HG02885 (cell line): Measurements from ENCODE around the gene ANKH.

ENCODE experiments used
- ATAC-seq: cut with Tn5 transposase; IDR thresholded peaks from one replicate; pipeline ENCODE4 v1.9.1; 2021; ENCODE audit warnings: mild to moderate bottlenecking; ENCODE audit not compliant: unreplicated experiment, poor library complexity

ANKH gene

DNA sequence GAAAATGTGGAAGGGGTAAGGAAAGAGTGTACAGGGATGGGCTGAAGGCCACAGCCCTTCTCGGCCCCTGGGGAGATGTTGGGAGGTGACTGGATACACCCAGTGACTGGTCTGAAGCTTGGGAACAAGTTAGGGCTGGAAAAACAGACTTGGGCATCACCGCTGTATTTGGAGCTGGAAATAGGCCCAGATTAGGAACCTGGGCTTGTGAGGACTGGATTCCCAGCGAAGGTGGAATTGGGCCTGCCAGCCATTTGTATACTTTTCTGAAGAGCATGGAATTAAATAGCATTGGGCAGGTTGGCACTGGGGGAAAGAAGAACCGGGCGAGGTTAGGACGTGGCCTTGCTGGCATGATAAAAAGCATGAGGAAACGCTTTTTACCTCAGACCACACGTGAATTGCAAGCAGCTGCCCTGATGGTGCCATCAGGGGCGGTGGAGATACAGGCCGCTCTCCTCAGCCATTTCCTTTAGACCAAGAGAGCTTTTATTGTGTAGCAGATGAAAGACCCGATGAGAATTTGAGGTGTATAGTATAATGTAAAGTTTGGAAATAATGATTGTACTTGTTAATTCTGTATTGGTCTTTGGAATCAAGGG, 169.2 kb downstream of the ANKH start:
- ATAC-seq = no peak

DNA sequence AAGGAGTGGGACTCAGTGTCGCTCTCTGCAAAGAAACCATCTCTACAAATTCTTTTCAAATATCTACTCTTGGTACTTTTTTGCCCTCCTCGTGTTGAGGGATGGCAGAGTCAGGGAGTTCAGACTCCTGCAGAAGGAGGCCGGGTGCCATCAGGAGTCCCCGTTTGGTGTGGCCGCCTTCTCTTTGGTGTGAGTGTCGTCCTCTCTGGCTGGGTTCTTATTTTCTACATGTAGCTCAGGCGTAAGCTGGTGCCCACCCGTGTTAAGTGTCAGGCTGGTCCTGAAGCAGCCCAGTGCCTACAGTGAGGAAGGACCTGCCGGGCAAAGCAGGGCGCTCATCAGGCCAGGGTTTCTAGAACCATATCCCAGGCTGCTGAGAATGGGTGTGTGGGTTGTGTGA, 170.0 kb downstream of the ANKH start:
- ATAC-seq = no peak

DNA sequence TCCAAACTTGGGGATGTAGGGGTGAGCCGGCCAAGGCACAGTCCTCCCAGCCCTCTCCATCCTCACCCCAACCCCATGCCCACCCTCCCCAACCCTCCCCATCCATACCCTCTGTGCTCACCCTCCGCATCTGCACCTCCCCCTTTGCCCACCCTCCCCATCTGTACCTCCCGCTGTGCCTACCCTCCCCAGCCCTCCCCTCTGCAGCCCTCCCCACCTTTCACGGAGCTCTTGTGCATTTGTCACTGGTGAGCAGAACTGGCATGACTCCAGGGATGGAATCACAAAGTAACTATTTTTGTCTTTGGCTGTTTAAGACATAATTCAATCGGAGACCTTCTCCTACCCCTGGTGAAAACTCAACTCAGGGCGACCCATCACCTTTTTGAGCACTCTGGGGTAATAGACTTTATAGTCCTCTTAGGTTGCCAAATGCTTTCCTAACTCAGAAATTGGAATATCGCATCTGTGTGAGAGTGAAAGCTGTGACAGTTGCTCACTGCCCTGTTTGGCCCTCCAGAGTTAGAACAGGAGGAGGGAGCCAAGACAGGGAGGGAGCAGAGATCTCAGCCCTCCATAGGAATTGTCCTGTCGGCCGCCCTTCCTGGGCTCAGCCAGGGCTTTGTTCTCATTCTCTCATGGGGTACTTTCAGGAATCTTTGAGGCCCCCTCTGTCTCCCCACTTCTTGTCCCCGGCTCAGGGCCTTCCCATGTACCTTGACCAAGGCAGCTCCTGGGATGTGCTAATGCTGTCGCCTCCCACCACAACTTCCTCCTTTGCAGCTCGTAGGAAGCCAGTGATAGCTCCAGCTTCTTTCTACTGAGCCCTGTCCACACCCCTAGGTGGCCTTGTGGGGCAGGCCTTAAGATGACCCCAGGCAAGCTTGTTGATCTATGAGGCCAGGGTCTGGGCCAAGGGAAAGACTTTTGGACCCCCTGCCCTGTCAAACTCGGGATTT, 170.8 kb downstream of the ANKH start:
- ATAC-seq = no peak

DNA sequence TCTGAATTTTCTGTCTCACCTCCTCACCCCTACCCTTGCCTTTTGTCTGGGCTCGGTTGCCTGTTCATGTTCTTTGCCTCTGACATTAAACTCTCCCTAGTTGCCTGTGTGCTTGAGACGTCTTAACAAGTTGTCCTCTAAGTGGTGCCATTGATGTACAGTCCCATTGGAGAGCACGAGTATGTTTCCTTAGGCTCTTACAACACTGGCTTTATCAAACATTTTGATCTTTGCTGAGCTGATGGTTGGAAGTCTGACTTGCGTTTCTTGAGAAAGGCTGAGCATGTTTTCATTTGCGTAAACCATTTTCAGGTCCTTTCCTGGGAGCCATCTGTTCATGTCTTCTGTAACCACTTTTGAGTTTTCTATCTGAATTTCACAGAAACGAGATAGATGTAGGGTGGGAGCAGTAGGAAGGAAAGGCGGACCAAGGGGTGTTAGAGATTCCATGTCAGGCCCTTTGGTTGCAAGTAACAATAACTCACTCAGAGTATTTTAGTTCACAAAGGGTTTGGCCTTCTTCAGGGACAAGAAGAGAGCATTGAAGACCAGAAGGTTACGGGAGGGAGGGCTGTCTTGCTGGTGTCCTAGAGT, 171.7 kb downstream of the ANKH start:
- no peak for ATAC-seq

DNA sequence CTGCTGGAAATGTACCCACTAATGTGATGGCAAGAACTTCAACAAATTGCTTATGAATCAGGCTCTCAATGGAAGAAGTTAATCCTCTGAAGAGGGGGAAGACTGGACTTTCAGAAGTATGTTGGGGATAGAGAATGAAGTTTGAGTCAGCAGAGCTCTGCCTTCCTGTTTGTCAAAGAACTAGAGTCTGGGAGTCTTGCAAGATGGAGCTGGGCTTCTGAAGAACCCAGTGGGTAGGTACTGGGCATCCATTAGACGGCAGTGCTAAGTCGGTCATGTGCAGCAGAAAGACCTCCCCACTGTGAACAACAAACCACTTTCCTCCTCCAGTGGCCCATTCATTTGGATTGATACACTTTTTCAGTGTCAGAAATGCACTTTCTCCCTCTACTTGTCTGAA, 172.4 kb downstream of the ANKH start:
- ATAC-seq = no peak

DNA sequence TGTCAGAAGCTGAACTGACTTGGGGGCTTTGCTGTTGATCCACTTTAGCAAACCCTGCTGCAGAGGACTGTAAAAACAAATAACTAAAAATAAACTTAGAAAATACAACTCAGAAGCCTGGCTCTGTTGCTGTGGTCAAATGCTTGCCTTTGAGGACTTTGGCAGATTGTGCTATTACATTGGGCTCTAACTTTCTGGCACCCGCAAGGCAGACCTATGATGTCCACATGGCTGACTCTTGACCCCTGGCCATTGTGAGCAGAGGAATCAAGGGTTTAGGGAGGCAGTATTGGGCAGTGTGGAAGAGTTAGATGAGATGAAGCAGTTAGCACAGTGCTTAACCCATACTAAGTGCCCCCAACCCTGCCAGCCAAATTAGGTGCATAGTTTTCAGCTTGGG, 173.1 kb downstream of the ANKH start:
- ATAC-seq = no peak

DNA sequence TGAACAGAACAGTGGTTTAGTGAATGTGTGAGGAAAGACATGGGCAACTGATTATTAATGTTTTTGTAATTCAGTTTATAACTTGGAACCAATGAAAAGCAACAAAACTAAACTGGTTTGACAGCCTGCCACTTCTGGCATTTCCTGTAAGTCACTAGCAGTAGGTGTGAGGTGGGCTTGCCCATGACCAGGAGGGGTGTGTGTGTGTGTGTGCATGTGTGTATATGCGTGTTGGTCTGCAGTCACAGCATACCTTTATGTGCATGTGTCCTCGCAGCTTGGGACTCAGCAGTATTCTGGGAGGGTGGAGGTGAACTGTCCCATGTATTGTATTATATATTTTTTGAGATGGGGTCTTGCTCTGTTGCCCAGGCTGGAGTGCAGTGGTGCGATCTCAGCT, 174.7 kb downstream of the ANKH start:
- ATAC-seq = no peak

DNA sequence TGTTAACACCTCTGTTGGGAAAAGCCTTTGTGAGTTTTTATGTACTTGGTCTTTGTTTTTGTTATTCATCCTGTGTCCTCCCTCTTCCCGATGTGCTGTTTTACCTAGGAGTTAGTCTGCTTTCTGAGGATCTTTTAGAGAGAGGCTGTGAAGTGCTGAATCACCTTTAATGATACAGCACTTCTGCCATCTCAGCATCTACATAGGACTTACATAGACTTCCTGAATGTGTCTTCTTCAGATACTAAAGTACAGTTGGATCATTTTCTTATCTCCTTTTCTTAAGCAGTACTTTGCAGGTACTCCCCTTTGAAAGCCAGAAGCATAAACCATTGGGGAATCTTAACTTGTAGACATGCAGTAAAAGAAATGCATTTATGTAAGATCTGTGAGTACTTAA, 175.5 kb downstream of the ANKH start:
- no peak for ATAC-seq

DNA sequence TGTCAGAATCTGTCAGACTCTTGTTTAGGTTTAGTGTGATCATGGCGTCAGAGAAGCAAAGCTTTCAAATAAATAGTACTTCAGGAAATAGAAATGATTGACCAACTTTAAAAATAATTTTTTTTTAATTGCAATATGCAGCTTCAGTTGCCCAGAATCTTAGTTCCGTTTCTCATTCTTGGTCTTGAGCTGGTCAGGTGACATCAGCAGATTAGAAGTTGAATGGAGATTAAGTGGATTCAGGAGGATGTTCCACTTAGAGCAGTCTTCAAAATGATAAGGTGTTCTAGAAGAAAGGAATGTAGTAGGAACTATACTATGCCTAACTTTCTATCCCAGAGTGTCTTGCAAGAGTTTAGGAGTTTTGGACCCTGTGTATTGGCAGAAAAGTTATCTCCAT, 176.4 kb downstream of the ANKH start:
- ATAC-seq = no peak

DNA sequence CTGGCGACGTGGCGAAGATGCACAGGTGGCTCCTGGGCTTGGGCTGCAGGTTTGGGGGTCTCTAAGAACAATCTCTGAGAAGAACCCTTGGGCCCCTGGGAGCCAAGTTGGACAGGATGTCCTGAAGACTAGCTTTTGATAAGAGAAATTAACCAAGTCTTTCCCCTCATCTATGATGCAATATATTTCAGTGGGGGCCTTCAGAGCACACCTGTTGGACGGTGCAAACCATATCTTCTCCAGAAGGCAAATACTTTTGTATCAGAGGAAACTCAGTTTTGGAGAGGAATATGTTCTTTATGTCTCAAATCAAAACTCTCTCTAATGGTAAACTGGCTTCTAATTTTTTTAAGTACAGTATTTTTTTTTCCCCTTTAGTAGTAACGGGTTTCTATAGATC, 178.5 kb downstream of the ANKH start:
- no peak for ATAC-seq

DNA sequence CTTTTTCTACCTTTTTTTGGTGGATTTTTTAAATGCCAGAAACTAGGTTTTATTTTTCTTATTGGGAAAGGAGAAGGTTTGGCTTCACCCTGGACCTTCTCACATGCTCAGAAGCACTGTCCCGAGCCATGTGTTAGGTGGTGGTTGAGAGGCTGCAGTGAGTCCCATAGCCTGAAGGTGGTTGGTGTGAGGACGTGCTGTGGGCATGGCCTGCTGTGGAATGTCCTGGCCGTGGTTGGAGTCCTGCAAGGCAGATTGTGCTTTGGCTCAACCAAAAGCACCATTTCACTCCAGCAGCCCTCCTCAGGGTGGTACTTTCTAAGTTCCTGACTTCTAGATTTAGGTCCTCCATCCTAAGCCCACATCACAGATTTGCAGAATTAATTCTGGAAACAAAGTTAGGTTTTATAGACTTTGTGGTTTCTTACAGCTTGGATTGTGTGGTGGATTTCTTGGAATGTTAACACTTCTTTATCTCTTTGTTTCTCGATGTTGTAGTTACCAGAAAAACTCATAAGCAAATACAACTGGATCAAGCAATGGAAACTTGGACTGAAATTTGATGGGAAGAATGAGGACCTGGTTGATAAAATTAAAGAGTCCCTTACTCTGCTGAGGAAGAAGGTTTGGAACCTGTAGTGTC, 184.4 kb downstream of the ANKH start:
- ATAC-seq = no peak

DNA sequence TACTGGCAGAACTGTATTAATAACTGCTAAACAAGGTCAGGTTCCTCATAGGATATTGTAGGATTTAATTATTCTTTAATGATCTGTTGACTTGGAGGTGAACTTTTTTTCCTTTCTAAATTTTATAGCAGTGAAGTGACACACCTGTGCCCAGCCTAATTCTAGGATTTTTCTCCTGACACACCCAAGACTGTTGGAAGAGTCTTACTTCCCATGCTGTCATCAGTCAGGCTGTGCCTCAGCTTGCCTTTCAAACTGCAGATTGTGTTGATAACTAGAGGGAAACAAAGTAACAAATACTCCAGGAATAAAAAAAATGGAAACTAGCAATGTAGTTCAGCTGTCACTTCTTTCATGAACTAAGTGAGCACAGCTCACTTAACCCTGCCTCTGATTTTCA, 185.1 kb downstream of the ANKH start:
- ATAC-seq = no peak

DNA sequence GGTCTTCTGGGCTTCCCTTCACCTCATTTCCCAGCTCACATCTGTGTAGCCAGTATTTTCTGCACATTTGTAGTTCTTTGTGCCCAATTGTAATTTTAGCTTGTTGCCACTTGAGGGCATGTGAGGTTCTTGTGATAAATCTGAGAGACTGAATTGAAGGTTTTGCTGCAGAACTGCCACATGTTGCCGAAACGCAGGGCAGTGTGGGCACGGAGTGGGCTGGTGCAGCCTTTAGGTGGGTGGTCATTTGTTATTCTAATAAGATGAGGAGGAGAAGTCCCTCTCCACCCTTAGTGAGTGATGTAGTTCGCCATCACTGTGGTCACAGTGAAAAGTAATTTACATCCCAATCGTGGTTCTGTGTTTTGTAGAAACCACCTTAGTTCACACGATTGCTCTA, 185.8 kb downstream of the ANKH start:
- ATAC-seq = peak; percentile 91

DNA sequence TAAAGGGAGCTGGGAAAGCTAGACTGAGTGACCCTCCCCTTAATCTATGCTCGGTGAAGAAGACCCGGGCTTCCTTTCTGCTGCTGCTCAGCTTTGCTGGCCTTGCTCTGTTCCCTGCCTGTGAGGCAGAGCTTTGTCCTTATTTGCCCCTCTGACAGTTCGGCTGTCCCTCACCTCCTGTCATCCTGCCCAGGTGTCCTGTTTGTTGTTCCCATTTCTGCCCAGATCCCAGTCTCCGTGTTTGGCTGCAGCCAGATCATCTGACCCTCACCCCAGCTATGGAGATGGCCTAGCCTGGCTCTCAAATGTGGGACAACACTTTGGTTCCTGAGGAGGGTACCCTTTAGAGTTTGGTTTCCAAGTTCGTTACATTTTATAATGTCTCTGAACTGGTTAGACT, 186.8 kb downstream of the ANKH start:
- ATAC-seq = no peak

DNA sequence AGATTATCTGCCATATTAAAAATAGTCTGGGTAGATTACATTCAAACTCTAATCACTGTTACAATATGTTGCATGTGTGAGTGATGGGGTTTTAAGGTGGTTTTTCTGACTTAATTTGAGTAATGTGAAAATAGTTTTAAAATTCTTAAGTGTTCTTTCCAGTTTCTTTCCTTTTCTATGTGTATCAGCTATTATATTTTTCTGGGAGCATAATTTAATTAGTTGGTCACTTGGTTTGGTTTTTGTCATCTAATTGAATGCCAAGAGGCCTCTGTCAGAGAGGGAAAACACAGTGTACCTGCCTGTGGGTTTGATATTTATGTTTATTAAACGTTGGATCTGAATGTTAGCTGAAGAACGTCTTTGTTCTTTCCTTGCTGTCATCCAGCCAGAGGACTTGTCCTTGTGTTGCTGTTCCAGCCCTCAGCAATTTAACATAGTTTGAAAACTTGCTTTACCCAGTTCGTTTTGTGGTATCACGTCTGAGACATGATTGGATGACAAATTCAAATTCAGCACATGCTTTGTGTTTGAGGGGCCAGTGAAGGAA, 187.6 kb downstream of the ANKH start:
- ATAC-seq = no peak

DNA sequence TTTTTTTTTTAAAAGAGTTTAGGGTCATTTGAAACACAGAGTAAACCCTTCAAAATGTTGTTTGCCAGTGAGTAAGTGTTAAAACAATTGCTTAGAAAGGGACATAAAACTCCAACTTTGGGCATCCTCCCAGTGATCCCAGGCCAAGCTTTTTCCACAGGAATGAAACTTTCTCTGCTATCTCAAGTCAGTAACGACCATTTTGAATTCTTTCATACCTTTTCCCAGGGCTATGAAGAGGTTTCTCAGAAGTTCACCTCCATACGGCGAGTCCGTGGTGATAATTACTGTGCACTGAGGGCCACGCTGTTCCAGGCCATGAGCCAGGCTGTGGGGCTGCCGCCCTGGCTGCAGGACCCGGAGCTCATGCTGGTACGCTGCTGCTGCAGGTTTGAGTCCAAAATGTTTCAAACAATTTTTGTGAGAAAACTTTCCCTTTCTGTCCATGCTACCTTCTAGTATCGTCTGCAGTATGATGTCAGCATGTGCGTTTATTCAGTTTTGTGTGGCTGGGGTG, 190.3 kb downstream of the ANKH start:
- no peak for ATAC-seq

DNA sequence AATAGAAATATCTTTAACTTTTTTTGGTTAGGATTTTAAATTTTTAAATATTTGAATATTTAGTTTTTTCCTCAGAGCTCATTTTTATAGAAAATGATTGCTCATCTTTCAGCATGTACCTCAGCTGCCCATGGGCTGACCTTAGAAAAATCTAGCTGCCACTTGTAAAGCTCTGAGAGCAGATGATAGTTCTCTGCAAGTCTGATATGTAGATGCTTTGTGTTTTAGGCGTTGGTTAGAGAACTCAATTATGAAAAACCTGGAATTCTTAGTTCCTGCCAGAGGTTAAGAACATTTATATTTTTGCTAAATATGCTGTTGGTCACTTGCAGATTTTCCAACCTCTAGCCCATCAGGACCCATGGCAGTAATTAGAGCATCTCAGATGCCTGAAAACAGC, 192.0 kb downstream of the ANKH start:
- ATAC-seq = no peak

DNA sequence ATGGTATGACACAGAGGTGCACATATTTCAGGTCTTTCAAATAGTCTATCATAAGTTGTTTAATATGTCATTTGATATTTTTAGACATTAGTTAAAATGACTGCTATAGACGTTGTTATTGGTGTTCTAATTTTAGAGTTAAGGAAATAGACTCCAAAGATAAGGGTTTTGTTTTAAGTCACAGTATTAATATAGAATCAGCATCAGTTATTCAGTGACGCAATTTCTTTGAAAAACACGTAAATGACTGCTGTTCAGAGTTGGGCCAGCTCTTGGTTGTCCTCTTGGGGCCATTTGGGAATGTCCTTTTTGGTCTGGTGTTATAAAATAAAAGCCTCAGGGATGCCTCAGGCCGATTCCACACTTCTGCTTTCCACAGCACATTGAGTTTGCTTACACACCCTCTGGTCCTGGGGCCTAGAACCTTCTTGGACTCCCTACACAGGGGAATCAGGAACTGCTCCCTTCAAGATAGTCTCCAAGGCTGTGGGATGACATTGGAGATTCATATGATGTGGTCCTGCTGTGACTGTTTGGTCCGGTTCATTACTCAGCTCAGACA, 192.7 kb downstream of the ANKH start:
- ATAC-seq = no peak

DNA sequence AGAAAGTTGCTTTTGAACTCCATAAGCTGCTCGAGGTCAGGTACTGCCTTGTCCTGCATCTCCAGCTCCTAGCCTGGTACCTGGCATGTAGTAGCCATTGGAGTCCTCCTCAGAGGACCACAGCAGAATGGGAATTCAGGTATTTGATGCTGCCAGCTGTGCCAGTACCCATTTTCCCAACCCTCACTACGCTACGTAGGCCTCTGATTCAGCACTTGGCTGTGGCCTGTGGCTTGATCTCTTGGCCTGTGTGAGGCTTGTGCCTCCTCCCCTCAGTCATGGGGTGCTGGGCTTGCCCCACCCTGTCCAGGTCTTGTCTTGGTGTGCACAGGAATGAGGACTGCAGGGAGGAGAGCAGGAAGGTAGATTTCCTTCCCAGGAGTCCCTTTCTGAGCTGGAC, 195.3 kb downstream of the ANKH start:
- ATAC-seq = peak; percentile 48

DNA sequence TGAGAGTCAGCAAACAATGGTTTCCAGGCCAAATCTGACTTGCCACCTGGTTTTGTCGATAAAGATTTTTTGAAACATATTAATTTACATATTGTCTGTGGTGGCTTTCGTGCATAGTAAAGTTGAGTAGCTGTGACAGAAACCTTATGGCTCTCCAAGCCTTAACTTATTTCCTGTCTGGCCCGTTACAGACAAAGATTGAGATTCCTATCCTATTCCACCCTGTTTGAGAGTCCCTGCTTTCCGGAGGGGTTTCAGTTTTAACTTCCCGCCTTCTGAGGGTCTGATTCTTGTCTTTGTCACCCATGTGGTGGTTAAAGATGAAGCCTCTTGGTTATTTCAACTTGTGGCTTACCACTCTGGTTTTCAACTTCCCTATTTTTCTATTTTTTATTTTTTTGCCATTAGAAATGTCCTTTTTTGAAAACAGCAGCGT, 195.7 kb downstream of the ANKH start:
- ATAC-seq = peak; percentile 48
